HG02973 (cell line): ENCODE results near the gene SLC37A1.

ENCODE experiments used
- ATAC-seq: cut with Tn5 transposase; IDR thresholded peaks from one replicate; pipeline ENCODE4 v1.9.1; 2021; ENCODE audit warnings: moderate library complexity; ENCODE audit not compliant: unreplicated experiment

The SLC37A1 gene

DNA sequence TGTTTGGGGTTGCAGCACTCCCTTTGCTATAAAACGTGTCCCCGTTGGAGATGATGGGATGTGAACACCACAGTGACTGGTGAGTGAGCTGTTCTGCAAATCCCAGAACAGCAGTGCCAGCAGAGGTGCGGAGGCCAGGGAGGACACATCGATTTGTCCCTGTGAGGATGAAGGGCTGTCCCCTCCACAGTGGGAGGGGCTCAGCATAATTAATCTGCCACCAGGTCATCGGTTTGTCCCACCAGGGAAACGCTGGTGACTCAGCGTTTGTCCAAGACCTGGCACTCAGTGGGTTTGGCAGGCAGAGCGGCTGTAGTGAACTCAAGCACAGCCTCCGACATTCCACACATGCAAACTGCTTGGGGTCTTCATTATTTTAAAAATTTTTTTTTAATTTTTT, 117.0 kb downstream of the SLC37A1 start:
- ATAC-seq = no peak
